Fibroblast of the aortic adventitia (primary cell): ENCODE measurements around the gene COG2. TPM values are rescaled to one million over a fixed set of nuclear protein-coding genes. Genes with fewer than 3 reads are reported as not detected.
"Not testable (repeated sequence)": the region's sequence is repeated elsewhere in the genome, so short reads cannot be mapped to it uniquely, and the experiment has no call there.

Experiments
- DNase-seq: peaks from one replicate; pipeline ENCODE4 v3.0.0-alpha.2; 2010; ENCODE audit warnings: low read depth
- H3K4me3 ChIP-seq: 2 replicates; pipeline ENCODE4 v1.5.1; 2011; ENCODE audit warnings: low read depth, mild to moderate bottlenecking, control low read depth, low read length, moderate library complexity
- CTCF ChIP-seq: IDR thresholded peaks from 2 replicates; pipeline ENCODE4 v1.5.1; 2011; ENCODE audit warnings: mild to moderate bottlenecking, low read length, control low read depth, inconsistent platforms; ENCODE audit not compliant: insufficient read depth
- total RNA-seq: library from RNA; depleted of rRNA; stranded (reverse); fragments of >200 nt; gene quantifications from 2 replicates; pipeline ENCODE4 v1.2.3, GENCODE V29; 2012; ENCODE audit warnings: low replicate concordance

Gene COG2
- total RNA-seq, 1 donor: 22.1 TPM

GRCh38 chr1:230698130-230698529 lies 55.8 kb downstream of the COG2 start:
- DNase-seq: no peak
- TF ChIP-seq CTCF: no peak
- no peak overlapping the region for H3K4me3 ChIP-seq

DNA sequence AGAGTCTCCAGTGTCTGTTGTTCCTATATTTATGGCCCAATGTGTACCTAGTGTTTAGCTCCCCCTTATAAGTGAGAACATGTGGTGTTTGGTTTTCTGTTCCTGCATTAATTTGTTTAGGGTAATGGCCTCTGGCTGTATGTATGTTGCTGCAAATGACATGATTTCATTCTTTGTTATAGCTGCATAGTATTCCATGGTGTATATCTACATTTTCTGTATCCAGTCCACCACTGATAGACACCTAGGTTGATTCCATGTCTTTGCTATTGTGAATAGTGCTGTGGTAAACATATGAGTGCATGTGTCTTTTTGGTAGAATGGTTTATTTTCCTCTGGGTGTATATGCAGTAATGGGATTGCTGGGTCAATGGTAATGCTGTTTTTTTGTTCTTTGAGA lies 56.7 kb downstream of the COG2 start:
- not testable (repeated sequence) for H3K4me3 ChIP-seq, DNase-seq

- TF ChIP-seq CTCF: no peak
- H3K4me3 ChIP-seq: no peak overlapping the region
- no peak for DNase-seq
Observed at GRCh38 chr1:230699716-230700115, 57.4 kb downstream of the COG2 start.

- no peak for TF ChIP-seq CTCF
- no peak for DNase-seq
- H3K4me3 ChIP-seq: no peak overlapping the region
Observed at GRCh38 chr1:230700132-230700531, 57.9 kb downstream of the COG2 start.

GRCh38 chr1:230701434-230701833 lies 59.2 kb downstream of the COG2 start:
- no peak overlapping the region for H3K4me3 ChIP-seq
- TF ChIP-seq CTCF: no peak
- no peak for DNase-seq

GRCh38 chr1:230701895-230702768 lies 59.9 kb downstream of the COG2 start:
- no peak overlapping the region for H3K4me3 ChIP-seq
- no peak for DNase-seq
- no peak for TF ChIP-seq CTCF

GRCh38 chr1:230702934-230703678 lies 60.8 kb downstream of the COG2 start:
- H3K4me3 ChIP-seq: no peak overlapping the region
- TF ChIP-seq CTCF: no peak
- no peak for DNase-seq
